Keratinocyte (primary cell): ENCODE measurements around the gene TMEFF2. TPM values are rescaled to one million over a fixed set of nuclear protein-coding genes. Genes with fewer than 3 reads are reported as not detected.

Experiments
- DNase-seq: peaks from one replicate; pipeline ENCODE4 v3.0.0-alpha.2; 2011; ENCODE audit warnings: low read depth, missing footprints, low spot score
- FAIRE-seq: peaks from 2 replicates; lab custom pipeline; 2011; peaks lifted over from hg19 to GRCh38; lab: Jason Lieb, UNC
- H2AFZ ChIP-seq: 2 replicates; pipeline ENCODE4 v1.6.0; 2012; ENCODE audit warnings: low read length, control low read depth, inconsistent platforms; ENCODE audit not compliant: control insufficient read depth
- H3K27ac ChIP-seq: 2 replicates; pipeline ENCODE4 v1.5.1; 2011; ENCODE audit warnings: low read length; ENCODE audit not compliant: control insufficient read depth, insufficient read depth
- H3K27me3 ChIP-seq: 3 replicates; pipeline ENCODE4 v1.6.0; 2011; ENCODE audit warnings: low read length; ENCODE audit not compliant: control insufficient read depth, insufficient read depth; ENCODE audit errors: extremely low read depth
- H3K36me3 ChIP-seq, 2 experiments: 2 replicates in 1 of 2; 3 replicates in 1 of 2; pipeline ENCODE4 v1.5.1; 2011; ENCODE audit warnings: low read length in 2 of 2, mild to moderate bottlenecking in 1 of 2; ENCODE audit not compliant: control insufficient read depth in 2 of 2, insufficient read depth in 2 of 2; ENCODE audit errors: extremely low read depth in 1 of 2
- H3K4me1 ChIP-seq: 3 replicates; pipeline ENCODE4 v1.5.1; 2011; ENCODE audit warnings: low read length; ENCODE audit not compliant: control insufficient read depth, insufficient read depth; ENCODE audit errors: extremely low read depth
- H3K4me2 ChIP-seq: 3 replicates; pipeline ENCODE4 v1.6.0; 2011; ENCODE audit warnings: low read depth, low read length; ENCODE audit not compliant: control insufficient read depth, insufficient read depth; ENCODE audit errors: extremely low read depth
- H3K4me3 ChIP-seq, 3 experiments: fragments of 200-600 bp in 1 of 3; sonication (generic) in 1 of 3; 2 replicates in 2 of 3; 3 replicates in 1 of 3; pipeline ENCODE4 v1.5.1; 2011 to 2016; ENCODE audit warnings: low read length in 3 of 3, mild to moderate bottlenecking in 3 of 3, control low read depth in 2 of 3, inconsistent platforms in 1 of 3, low read depth in 1 of 3, mixed read lengths in 1 of 3, mixed run types in 1 of 3, moderate library complexity in 1 of 3; ENCODE audit not compliant: control insufficient read depth in 2 of 3, insufficient read depth in 2 of 3; ENCODE audit errors: extremely low read depth in 1 of 3
- H3K79me2 ChIP-seq: 2 replicates; pipeline ENCODE4 v1.6.0; 2012; ENCODE audit warnings: low read length; ENCODE audit not compliant: control insufficient read depth, insufficient read depth
- H3K9ac ChIP-seq: 3 replicates; pipeline ENCODE4 v1.6.0; 2011; ENCODE audit warnings: low read length; ENCODE audit not compliant: control insufficient read depth, insufficient read depth; ENCODE audit errors: extremely low read depth
- H3K9me1 ChIP-seq: 3 replicates; pipeline ENCODE4 v1.6.0; 2011; ENCODE audit warnings: low read length; ENCODE audit not compliant: control insufficient read depth, insufficient read depth; ENCODE audit errors: extremely low read depth
- H3K9me3 ChIP-seq: 2 replicates; pipeline ENCODE4 v1.5.1; 2012; ENCODE audit warnings: low read depth, low read length; ENCODE audit not compliant: control insufficient read depth
- H4K20me1 ChIP-seq: 3 replicates; pipeline ENCODE4 v1.6.0; 2011; ENCODE audit warnings: low read length; ENCODE audit not compliant: control insufficient read depth, insufficient read depth; ENCODE audit errors: extremely low read depth
- CTCF ChIP-seq, 3 experiments: IDR thresholded peaks in 1 of 3; conservative IDR thresholded peaks in 1 of 3; optimal IDR thresholded peaks in 1 of 3; 2 replicates in 2 of 3; 3 replicates in 1 of 3; pipeline versions ENCODE3 to v1.5.1; 2011; ENCODE audit warnings: low read length in 3 of 3, mild to moderate bottlenecking in 3 of 3, moderate library complexity in 2 of 3, control low read depth in 1 of 3, inconsistent platforms in 1 of 3; ENCODE audit not compliant: insufficient read depth in 2 of 3; ENCODE audit errors: extremely low read depth in 1 of 3
- EZH2 ChIP-seq: IDR thresholded peaks from one replicate; pipeline ENCODE4 v1.6.1; 2012; ENCODE audit warnings: inconsistent platforms, mild to moderate bottlenecking, low read length, moderate library complexity
- dilution Hi-C: fragments of 300-500 bp; cut with MboI; formaldehyde crosslinking; loops from one replicate; pipeline ENCODE4 v1.7.0; 2020; ENCODE audit warnings: low sequenced_read_pairs; ENCODE audit not compliant: extremely low pct_ligation_motif_present
- polyA plus RNA-seq, 5 experiments: library from polyadenylated mRNA; depleted of rRNA in 3 of 5; stranded (reverse) in 3 of 5; stranded (forward) in 1 of 5; unstranded in 1 of 5; fragments of >200 nt; gene quantifications; 1 replicate in 1 of 5; 2 replicates in 3 of 5; 3 replicates in 1 of 5; pipeline versions ENCODE4 v1.2.1 to v1.2.3, GENCODE V29; 2011 to 2012; ENCODE audit warnings: missing spikeins in 2 of 5, low read depth in 1 of 5, low replicate concordance in 1 of 5

TMEFF2 gene
- polyA plus RNA-seq, 1 donor (not counting 4 experiments of a cell fraction or from before 2014, with no cell fraction given), result not detected

GRCh38 chr2:192202373-192202772 lies 7.6 kb upstream of the TMEFF2 start:
- TF ChIP-seq CTCF (optimal IDR thresholded peaks at IDR 0.05 in 1 of 3, IDR thresholded peaks at IDR 0.05 in 1 of 3, conservative IDR thresholded peaks at IDR 0.05 in 1 of 3; ENCODE audit: extremely low read depth in 1 of 3, insufficient read depth in 2 of 3, low read length in 3 of 3) (no peak), EZH2 (no peak)
- FAIRE-seq (no peak), DNase-seq (no peak)
- Histone ChIP-seq H3K27me3 (peaks cover 1% of the 10 kb centered on the region), H3K9me1 (no peaks in the 10 kb centered on the region), H3K4me2 (no peak overlapping the region), H3K4me3 (no peak overlapping the region), H3K9ac (no peak overlapping the region), H3K36me3 (no peaks in the 10 kb centered on the region), H4K20me1 (no peaks in the 10 kb centered on the region), H3K9me3 (no peaks in the 10 kb centered on the region), H3K4me1 (no peaks in the 10 kb centered on the region), H3K79me2 (no peaks in the 10 kb centered on the region), H3K27ac (no peak overlapping the region), H2AFZ (no peak overlapping the region)
- dilution Hi-C loops, result no loop called here

- Histone ChIP-seq H4K20me1 (no peaks in the 10 kb centered on the region), H3K36me3 (no peaks in the 10 kb centered on the region), H3K9me3 (no peaks in the 10 kb centered on the region), H3K4me1 (peaks cover 2% of the 10 kb centered on the region), H3K27ac (no peak overlapping the region), H3K9ac (no peak overlapping the region), H3K4me2 (no peak overlapping the region), H3K9me1 (no peaks in the 10 kb centered on the region), H2AFZ (no peak overlapping the region), H3K27me3 (peaks cover 14% of the 10 kb centered on the region), H3K79me2 (no peaks in the 10 kb centered on the region), H3K4me3 (no peak overlapping the region)
- dilution Hi-C loops, result no loop called here
- no peak for FAIRE-seq
- no peak for DNase-seq
- no peak for TF ChIP-seq CTCF (optimal IDR thresholded peaks at IDR 0.05 in 1 of 3, IDR thresholded peaks at IDR 0.05 in 1 of 3, conservative IDR thresholded peaks at IDR 0.05 in 1 of 3; ENCODE audit: extremely low read depth in 1 of 3, insufficient read depth in 2 of 3, low read length in 3 of 3)
- no peak for TF ChIP-seq EZH2
Measured at GRCh38 chr2:192201116-192201515, 6.4 kb upstream of the TMEFF2 start.
